C4-2B (cell line): ENCODE results near the gene MINDY2.

Experiments
- ZFX ChIP-seq: fragments of 450-650 bp; IDR thresholded peaks from 2 replicates; pipeline ENCODE4 v1.6.1; 2017
- TF ChIP-seq, protein P1 (sequence below): fragments of 450-650 bp; conservative IDR thresholded peaks from 2 replicates; pipeline ENCODE4 v1.5.1; 2017; ENCODE audit warnings: mild to moderate bottlenecking

DNA sequence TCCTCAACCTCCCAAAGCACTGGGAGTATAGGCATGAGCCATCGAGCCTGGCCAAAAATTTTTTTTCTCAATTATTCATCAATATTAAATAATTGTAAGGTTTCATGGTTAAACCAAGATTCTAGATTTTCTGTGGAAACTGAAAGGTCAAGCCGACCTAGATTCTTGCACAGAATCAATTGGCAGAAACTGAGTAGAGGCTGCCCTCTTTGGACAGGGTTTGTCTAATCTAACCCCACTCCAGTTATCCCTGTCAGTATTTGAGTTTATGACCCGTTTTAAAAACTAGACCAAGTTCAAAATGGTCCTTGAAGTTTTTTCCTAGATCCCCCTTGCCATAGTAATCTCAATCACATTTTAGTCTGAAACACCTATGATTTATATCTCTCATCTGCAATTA, 13.0 kb upstream of the MINDY2 start:
- TF ChIP-seq, protein P1, sequence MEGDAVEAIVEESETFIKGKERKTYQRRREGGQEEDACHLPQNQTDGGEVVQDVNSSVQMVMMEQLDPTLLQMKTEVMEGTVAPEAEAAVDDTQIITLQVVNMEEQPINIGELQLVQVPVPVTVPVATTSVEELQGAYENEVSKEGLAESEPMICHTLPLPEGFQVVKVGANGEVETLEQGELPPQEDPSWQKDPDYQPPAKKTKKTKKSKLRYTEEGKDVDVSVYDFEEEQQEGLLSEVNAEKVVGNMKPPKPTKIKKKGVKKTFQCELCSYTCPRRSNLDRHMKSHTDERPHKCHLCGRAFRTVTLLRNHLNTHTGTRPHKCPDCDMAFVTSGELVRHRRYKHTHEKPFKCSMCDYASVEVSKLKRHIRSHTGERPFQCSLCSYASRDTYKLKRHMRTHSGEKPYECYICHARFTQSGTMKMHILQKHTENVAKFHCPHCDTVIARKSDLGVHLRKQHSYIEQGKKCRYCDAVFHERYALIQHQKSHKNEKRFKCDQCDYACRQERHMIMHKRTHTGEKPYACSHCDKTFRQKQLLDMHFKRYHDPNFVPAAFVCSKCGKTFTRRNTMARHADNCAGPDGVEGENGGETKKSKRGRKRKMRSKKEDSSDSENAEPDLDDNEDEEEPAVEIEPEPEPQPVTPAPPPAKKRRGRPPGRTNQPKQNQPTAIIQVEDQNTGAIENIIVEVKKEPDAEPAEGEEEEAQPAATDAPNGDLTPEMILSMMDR, result peak; percentile 31
- TF ChIP-seq ZFX, result no peak
